Glutamatergic neuron (in vitro differentiated cells): ENCODE measurements around the gene ASB4. TPM values are rescaled to one million over a fixed set of nuclear protein-coding genes. Genes with fewer than 3 reads are reported as not detected.

Experiments
- DNase-seq: peaks from one replicate; pipeline ENCODE4 v3.0.0; 2022
- H3K27ac Mint-ChIP-seq: one replicate; pipeline ENCODE4 v1.8.0; 2020; ENCODE audit warnings: mild to moderate bottlenecking, mixed read lengths, inconsistent platforms; ENCODE audit not compliant: unreplicated experiment
- H3K27me3 Mint-ChIP-seq: one replicate; pipeline ENCODE4 v1.8.0; 2020; ENCODE audit warnings: mild to moderate bottlenecking, moderate library complexity, mixed read lengths, inconsistent platforms; ENCODE audit not compliant: unreplicated experiment
- H3K36me3 Mint-ChIP-seq: one replicate; pipeline ENCODE4 v1.8.0; 2020; ENCODE audit warnings: mild to moderate bottlenecking, mixed read lengths, inconsistent platforms; ENCODE audit not compliant: unreplicated experiment
- H3K4me1 Mint-ChIP-seq: one replicate; pipeline ENCODE4 v1.8.0; 2020; ENCODE audit warnings: mild to moderate bottlenecking, low read depth, mixed read lengths, inconsistent platforms; ENCODE audit not compliant: unreplicated experiment
- H3K4me3 Mint-ChIP-seq: one replicate; pipeline ENCODE4 v1.8.0; 2020; ENCODE audit warnings: mild to moderate bottlenecking, mixed read lengths, inconsistent platforms; ENCODE audit not compliant: unreplicated experiment
- H3K9me3 Mint-ChIP-seq: one replicate; pipeline ENCODE4 v1.8.0; 2020; ENCODE audit warnings: mild to moderate bottlenecking, moderate library complexity, mixed read lengths, inconsistent platforms; ENCODE audit not compliant: unreplicated experiment
- long read RNA-seq: library from polyadenylated mRNA; unstranded; transcript quantifications from one replicate; pipeline ENCODE4 v2.0.0, GENCODE V29; 2020; ENCODE audit not compliant: unreplicated experiment
- total RNA-seq: library from RNA; stranded (reverse); fragmentation: NEBNext Ultra II Directional; extraction: Animal tissue kit (Norgen Biotek cat#: 25700); gene quantifications from one replicate; pipeline ENCODE4 v1.2.1, GENCODE V29; 2021; ENCODE audit not compliant: unreplicated experiment
- TF ChIP-seq, protein P1 (sequence below): fragments of 200-600 bp; sonication (generic); IDR thresholded peaks from one replicate; pipeline ENCODE4 v1.5.0; 2021; ENCODE audit not compliant: partially characterized antibody, unreplicated experiment

ASB4 gene, protein sequence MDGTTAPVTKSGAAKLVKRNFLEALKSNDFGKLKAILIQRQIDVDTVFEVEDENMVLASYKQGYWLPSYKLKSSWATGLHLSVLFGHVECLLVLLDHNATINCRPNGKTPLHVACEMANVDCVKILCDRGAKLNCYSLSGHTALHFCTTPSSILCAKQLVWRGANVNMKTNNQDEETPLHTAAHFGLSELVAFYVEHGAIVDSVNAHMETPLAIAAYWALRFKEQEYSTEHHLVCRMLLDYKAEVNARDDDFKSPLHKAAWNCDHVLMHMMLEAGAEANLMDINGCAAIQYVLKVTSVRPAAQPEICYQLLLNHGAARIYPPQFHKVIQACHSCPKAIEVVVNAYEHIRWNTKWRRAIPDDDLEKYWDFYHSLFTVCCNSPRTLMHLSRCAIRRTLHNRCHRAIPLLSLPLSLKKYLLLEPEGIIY
- not detected for total RNA-seq
- long read RNA-seq: 0 reads

DNA sequence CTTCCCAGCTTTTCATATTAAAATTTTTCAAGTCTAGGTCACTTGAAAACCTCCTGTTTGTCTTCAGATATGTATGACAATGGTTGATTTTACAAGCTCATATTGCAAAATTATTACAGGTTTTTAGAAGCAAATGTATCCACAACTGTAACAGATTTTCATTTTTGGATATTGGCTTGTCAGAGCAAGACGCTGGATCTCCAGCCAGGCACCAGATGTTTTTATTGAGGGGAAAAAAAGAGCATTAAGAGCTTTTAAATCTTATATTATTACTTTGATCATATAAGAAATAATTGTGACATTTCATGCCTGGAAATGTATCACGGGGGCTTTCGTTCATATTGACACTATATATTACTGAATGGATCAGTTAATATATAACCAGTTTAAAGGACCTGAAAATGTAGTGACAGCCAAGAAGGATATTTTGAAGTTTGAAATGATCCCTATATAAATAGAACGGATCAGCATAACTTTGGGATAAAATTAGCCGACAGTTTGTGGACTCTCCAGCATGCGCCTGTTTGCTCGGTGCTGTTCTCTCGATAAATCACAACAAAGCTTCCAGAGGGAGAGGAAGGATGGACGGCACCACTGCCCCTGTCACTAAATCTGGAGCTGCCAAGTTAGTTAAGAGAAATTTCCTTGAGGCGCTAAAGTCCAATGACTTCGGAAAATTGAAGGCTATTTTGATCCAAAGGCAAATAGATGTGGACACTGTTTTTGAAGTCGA, at the start of gene ASB4:
TSS of gene ASB4 (plus strand) at position 553 of the 733 bp plus-strand sequence. CDS start at position 582, 29 bp downstream.
- no peak for DNase-seq
- no peak within 1 kb of the TSS for H3K4me3 Mint-ChIP-seq
- peaks cover 18% of the 10 kb centered on the region for H3K4me1 Mint-ChIP-seq
- no peaks in the 10 kb centered on the region for H3K36me3 Mint-ChIP-seq
- TF ChIP-seq, protein P1, sequence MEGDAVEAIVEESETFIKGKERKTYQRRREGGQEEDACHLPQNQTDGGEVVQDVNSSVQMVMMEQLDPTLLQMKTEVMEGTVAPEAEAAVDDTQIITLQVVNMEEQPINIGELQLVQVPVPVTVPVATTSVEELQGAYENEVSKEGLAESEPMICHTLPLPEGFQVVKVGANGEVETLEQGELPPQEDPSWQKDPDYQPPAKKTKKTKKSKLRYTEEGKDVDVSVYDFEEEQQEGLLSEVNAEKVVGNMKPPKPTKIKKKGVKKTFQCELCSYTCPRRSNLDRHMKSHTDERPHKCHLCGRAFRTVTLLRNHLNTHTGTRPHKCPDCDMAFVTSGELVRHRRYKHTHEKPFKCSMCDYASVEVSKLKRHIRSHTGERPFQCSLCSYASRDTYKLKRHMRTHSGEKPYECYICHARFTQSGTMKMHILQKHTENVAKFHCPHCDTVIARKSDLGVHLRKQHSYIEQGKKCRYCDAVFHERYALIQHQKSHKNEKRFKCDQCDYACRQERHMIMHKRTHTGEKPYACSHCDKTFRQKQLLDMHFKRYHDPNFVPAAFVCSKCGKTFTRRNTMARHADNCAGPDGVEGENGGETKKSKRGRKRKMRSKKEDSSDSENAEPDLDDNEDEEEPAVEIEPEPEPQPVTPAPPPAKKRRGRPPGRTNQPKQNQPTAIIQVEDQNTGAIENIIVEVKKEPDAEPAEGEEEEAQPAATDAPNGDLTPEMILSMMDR: no peak
- no peak within 1 kb of the TSS for H3K27ac Mint-ChIP-seq
- H3K27me3 Mint-ChIP-seq: no peaks in the 10 kb centered on the region
- no peaks in the 10 kb centered on the region for H3K9me3 Mint-ChIP-seq

DNA sequence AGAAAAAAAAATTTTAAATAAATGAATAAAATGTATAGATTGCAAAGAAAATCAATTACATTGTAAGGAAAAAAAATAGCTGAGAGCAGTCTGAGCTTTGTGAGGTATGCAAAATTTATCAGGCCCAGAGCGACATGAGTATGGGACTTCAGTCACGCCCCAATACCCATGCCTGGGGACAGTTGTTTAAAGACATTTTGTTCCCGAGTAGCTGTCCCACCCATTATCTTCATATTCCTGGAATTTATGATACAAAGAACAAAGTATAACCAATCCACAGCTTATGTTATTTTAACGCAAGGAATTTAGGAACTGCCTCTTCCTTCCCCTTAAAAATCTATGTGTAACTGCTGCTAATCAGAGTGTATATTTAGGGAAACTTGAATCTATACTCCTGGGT, 49.3 kb upstream of the ASB4 start:
- H3K27ac Mint-ChIP-seq: no peak overlapping the region
- H3K9me3 Mint-ChIP-seq: peaks cover 3% of the 10 kb centered on the region
- TF ChIP-seq, protein P1: no peak
- H3K4me1 Mint-ChIP-seq: peaks cover 5% of the 10 kb centered on the region
- H3K27me3 Mint-ChIP-seq: no peaks in the 10 kb centered on the region
- no peak overlapping the region for H3K4me3 Mint-ChIP-seq
- no peaks in the 10 kb centered on the region for H3K36me3 Mint-ChIP-seq
- DNase-seq: no peak

DNA sequence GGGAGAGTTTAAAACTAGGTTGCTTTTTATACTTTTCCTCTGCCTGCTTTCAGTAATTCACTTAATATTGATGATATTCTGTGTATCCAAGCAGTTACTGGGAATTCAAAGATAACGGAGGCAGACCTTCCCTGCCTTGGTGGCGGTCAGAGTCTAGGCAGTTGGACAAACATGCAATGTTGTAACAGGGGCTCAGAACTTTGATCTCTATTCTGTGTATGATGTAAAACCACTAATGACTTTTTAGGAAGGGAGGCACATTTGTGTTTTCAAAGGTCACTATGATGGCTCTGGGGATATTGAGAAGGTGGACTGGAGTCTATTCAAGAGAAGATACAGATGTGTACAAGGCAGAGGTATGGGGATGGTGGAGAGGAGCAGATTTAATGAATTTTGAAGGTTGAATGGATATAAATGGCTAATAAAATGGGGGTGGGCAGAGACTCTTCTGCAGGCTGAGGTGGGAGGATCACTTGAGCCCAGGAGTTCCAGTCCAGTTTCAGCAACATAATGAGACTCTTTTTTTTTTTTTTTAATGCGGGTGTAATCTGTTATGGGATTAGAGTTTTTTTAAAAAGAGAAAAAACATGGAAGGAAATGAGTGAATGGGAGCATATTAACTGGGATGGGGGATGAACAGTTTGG, 45.2 kb upstream of the ASB4 start:
- Mint-ChIP-seq H3K27me3 (peaks cover 6% of the 10 kb centered on the region), H3K9me3 (no peaks in the 10 kb centered on the region), H3K4me3 (no peak overlapping the region), H3K27ac (no peak overlapping the region), H3K4me1 (peaks cover 2% of the 10 kb centered on the region), H3K36me3 (no peaks in the 10 kb centered on the region)
- DNase-seq: no peak
- TF ChIP-seq, protein P1: no peak

DNA sequence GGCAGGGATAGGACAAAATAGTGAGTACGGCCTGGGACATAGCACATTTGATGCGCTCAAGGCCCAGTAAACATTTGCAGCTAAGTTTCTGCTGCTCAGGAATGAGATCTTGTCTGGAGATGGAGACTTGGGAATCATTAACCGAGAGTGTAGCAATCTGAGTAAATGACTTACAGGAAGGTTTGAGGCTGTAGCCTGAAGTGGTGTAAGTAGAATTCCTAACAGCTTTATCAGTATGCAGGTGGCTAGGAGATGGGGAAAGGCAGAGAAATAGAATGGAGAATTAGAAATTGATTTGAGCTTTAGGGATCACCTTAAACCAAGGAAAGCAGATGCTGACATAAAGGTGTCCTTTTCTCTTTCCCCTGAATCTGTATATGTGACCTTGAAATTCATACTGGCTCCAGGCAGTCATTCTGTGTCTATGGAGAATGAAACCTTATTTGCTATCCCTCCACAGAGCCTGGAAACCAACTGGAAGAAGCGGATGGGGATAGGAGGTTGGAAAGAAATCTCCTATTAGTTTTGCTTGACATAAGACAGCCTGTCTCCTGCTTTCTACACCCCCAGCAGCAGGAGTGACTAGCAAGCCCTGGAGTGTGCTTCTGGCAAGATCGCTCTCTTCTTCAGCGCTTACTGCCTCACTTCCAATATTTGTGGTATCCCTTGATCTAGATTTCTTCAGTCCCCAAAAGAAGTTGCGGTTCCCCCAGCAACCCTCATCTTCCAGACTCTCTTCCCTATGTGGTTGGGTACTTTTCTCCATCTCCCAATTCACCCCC, 44.5 kb upstream of the ASB4 start:
- Mint-ChIP-seq H3K4me3 (no peak overlapping the region), H3K27ac (no peak overlapping the region), H3K9me3 (no peaks in the 10 kb centered on the region), H3K27me3 (peaks cover 6% of the 10 kb centered on the region), H3K4me1 (no peaks in the 10 kb centered on the region), H3K36me3 (no peaks in the 10 kb centered on the region)
- TF ChIP-seq, protein P1: no peak
- DNase-seq: no peak
